ENCODE data around the gene SRP19. TPM values are rescaled to one million over a fixed set of nuclear protein-coding genes. Genes with fewer than 3 reads are reported as not detected.

SRP19 gene
- total and polyA plus RNA-seq, 9 of the 15 experiments (the other 6 are each of a cell fraction or from before 2014, with no cell fraction given) = 52.3 to 357 (median 146) TPM

DNA sequence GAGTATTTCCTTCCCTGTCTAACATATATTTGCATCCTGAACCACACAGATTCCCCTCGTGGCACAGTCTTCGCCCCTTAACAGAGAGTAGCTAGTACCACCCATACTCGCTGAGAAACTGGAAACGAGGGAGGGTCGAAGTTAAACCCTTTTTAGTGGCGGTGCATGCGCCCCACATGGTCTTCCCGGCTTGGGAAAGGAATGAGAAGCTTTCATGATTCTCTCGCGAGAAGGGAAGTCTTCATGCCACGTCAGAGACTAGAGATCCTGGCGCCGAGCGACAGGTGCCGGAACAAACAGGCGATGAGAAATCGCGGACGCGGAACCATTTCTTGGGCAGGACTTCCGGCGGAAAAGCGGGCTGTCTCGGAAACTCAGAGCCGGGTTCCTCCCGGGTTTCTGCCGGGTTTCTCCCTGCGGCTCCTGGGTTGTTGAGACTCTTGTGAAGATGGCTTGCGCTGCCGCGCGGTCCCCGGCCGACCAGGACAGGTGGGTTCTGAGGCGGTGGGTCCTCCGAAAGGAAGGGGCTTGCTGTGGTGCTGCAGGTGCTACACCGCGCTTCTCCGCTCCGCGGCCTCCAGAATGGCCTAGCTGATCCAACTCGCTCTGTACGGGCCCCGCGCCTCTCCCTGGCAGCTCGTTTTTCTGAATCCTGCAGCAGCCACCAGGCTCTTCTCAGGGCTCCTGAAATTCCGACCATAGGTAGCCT lies at the start of gene SRP19 (continued):
- TF ChIP-seq, protein P1, sequence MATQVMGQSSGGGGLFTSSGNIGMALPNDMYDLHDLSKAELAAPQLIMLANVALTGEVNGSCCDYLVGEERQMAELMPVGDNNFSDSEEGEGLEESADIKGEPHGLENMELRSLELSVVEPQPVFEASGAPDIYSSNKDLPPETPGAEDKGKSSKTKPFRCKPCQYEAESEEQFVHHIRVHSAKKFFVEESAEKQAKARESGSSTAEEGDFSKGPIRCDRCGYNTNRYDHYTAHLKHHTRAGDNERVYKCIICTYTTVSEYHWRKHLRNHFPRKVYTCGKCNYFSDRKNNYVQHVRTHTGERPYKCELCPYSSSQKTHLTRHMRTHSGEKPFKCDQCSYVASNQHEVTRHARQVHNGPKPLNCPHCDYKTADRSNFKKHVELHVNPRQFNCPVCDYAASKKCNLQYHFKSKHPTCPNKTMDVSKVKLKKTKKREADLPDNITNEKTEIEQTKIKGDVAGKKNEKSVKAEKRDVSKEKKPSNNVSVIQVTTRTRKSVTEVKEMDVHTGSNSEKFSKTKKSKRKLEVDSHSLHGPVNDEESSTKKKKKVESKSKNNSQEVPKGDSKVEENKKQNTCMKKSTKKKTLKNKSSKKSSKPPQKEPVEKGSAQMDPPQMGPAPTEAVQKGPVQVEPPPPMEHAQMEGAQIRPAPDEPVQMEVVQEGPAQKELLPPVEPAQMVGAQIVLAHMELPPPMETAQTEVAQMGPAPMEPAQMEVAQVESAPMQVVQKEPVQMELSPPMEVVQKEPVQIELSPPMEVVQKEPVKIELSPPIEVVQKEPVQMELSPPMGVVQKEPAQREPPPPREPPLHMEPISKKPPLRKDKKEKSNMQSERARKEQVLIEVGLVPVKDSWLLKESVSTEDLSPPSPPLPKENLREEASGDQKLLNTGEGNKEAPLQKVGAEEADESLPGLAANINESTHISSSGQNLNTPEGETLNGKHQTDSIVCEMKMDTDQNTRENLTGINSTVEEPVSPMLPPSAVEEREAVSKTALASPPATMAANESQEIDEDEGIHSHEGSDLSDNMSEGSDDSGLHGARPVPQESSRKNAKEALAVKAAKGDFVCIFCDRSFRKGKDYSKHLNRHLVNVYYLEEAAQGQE (IDR thresholded peaks at IDR 0.05; ENCODE audit: borderline replicate concordance) = no peak
- TF ChIP-seq, protein P1 (CRISPR knock-in tag; IDR thresholded peaks at IDR 0.05; ENCODE audit: low read depth) = no peak
- TF ChIP-seq TCF7L2 (IDR thresholded peaks at IDR 0.05; ENCODE audit: low read depth, low read length) (no peak), SMAD2 (IDR thresholded peaks at IDR 0.05; ENCODE audit: low read depth, low read length) (no peak), ZBTB5 (IDR thresholded peaks at IDR 0.05) (no peak), NFRKB (IDR thresholded peaks at IDR 0.05; ENCODE audit: low read depth) (peak; percentile 85; the same call in 1 of the 2 replicates), GATA2 (CRISPR knock-in tag; IDR thresholded peaks at IDR 0.05) (peak; percentile 58), ZNF589 (CRISPR knock-in tag; IDR thresholded peaks at IDR 0.05; ENCODE audit: low read depth) (peak; percentile 86; the same call in 1 of the 2 replicates), ZNF707 (CRISPR knock-in tag; conservative IDR thresholded peaks at IDR 0.05) (no peak), ZZZ3 (IDR thresholded peaks at IDR 0.05) (peak; percentile 63; the same call in 1 of the 2 replicates), NR1H2 (CRISPR knock-in tag; IDR thresholded peaks at IDR 0.05) (peak; percentile 97; the same call in 1 of the 2 replicates), RHOXF2B (CRISPR knock-in tag; conservative IDR thresholded peaks at IDR 0.05) (no peak)
- TF ChIP-seq, protein P2, sequence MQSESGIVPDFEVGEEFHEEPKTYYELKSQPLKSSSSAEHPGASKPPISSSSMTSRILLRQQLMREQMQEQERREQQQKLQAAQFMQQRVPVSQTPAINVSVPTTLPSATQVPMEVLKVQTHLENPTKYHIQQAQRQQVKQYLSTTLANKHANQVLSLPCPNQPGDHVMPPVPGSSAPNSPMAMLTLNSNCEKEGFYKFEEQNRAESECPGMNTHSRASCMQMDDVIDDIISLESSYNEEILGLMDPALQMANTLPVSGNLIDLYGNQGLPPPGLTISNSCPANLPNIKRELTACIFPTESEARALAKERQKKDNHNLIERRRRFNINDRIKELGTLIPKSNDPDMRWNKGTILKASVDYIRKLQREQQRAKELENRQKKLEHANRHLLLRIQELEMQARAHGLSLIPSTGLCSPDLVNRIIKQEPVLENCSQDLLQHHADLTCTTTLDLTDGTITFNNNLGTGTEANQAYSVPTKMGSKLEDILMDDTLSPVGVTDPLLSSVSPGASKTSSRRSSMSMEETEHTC (IDR thresholded peaks at IDR 0.05) = no peak
